C1 segment of cervical spinal cord (tissue), 14 donors: ENCODE results near the gene RPS6KB1.
"Not testable (repeated sequence)": the region's sequence is repeated elsewhere in the genome, so short reads cannot be mapped to it uniquely, and the experiment has no call there.

Experiments
- DNase-seq, 14 donors: peaks; one replicate each; lab custom pipeline; 2025; lab: John Stamatoyannopoulos, UW

Gene RPS6KB1

GRCh38 chr17:59940697-59941096 is 47.8 kb downstream of the RPS6KB1 start:
- not testable (repeated sequence) for DNase-seq

DNA sequence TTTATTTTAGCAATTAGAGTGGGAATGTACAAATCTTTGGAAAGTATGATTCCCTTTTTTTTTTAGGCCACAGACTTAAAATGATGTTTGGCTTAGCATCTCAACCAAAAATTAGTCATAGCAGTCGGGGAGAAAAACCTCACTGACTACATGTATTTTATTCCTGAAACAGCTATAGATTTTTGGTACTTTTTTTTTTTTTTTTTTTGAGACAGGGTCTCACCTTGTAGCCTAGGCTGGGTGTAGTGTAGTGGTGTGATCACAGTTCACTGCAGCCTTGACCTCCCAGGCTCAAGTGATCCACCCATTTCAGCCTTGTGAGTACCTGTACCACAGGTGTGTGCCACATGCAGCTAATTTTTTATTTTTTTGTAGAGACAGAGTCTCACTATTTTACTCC is 48.2 kb downstream of the RPS6KB1 start:
- DNase-seq, result no peak

DNA sequence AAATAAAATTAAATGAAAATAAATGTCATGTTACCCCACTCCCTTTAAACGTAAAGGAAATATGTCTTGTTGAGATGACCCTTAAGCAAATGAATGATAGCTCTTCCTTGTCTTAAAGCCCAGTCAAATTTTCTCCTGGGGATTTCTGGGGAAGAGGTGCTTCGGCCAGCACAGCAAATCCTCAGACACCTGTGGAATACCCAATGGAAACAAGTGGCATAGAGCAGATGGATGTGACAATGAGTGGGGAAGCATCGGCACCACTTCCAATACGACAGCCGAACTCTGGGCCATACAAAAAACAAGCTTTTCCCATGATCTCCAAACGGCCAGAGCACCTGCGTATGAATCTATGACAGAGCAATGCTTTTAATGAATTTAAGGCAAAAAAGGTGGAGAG is 53.5 kb downstream of the RPS6KB1 start:
- DNase-seq, result not testable (repeated sequence)

GRCh38 chr17:59947310-59947709 is 54.4 kb downstream of the RPS6KB1 start:
- DNase-seq, result not testable (repeated sequence)

GRCh38 chr17:59950049-59950448 is 57.1 kb downstream of the RPS6KB1 start:
- DNase-seq, result no peak

DNA sequence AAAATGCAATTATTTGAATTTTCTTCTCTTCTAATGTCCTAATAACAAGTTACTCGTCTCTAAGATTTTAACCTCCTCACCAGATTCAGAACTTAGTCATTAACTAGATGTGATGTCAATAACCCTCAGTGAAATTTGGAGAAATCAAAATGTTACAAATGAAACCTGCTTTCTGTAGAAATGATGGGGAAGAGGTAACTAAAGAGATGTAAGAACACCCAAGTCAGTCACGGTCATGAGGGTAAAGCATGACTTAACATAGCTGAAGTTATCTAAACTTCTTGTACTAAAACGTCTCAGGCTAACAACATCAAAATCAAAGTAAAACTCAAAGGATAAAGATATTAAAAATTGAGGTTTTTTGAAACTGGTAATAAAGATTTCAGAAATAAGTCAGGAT is 61.9 kb downstream of the RPS6KB1 start:
- DNase-seq, result no peak

DNA sequence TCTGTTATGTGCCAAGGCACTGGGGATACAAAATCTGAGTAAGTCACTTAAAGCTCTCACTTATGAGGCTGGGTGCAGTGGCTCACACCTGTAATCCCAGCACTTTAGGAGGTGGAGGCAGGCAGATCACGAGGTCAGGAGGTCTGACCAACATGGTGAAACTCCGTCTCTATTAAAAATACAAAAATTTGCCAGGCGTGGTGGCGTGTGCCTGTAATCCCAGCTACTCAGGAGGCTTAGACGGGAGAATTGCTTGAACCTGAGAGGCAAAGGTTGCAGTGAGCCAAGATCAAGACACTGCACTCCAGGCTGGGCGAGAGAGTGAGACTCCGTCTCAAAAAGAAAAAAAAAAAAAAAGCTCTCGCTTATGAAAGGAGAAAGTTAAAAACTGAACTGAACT is 66.7 kb downstream of the RPS6KB1 start:
- not testable (repeated sequence) for DNase-seq

- no peak for DNase-seq
Observed at GRCh38 chr17:59962739-59963318, 69.9 kb downstream of the RPS6KB1 start.

DNA sequence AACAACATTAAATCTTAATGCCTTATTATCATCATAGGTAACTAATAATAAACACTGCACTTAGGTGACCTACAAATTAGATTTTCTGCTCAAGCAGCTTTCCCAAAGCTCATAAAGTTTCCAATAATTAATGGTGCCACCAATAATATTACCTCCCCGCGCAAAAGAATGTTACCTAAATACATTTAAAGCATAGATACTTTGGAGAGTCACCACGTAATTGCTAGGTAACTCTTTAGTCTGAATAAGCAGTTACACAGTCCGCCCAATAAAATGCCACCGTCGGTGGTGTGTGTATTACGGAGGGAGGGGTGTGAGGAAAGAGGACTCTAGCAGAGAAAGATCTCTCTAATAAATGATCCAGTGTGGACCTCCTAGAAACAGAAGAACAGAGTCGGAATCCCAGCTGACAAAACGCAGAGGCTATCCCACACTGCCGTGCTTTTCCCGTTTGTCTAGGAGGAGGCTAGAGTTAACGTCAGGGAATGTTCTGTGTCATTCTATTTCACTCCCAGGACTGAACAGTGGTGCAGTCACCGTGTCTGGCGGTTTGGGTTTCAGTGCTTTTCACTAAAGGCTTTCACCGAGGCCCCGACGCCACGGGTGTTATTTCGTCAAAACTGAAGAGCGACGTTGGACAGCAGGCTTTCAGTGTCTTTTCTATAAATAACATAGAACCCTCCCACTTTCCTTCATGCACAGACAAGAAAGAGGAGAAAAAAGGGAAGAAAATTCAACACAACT is 71.0 kb downstream of the RPS6KB1 start:
- peak in 12 of 14 donors; percentile 30 to 73 (median 64) for DNase-seq

- DNase-seq, result peak in 13 of 14 donors; percentile 43 to 88 (median 76)
Observed at GRCh38 chr17:59964482-59965328, 71.8 kb downstream of the RPS6KB1 start, which contains the start of gene RNFT1. Gene RNFT1, minus strand, starts transcription at chr17:59964740. Its CDS starts 77 bp downstream, at chr17:59964663.

DNA sequence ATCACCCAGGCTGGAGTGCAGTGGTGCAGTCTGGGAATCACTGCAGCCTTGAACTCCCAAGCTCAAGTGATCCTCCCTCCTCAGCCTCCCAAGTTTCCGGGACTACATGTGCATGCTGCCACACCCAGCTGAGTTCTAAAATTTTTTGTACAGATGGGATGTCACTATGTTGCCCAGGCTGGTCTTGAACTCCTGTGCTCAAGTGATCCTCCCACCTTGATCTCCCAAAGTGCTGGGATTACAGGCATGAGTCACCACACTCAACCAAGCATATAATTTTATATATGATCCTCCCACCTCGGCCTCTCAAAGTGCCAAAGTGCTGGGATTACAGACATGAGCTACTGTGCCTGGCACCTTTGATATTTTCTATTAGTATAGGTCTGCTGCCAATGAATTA is 78.8 kb downstream of the RPS6KB1 start:
- not testable (repeated sequence) for DNase-seq

DNA sequence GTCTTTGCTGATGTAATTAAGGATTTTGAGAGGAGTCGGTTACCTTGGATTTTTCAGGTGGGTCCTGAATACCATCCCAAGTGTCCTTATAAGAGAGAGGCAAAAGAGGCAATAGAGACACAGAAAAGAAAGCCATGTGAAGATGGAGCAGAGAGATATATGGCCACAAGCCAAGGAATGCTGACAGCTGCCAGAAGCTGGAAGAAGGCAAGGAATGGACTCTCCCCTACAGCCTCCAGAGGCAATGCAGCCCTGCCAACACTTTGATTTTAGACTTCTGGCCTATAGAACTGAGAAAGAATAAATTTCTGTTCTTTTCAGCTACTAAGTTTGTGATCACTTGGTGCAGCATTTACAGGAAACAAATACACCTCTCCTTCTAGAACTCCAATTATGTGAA is 79.9 kb downstream of the RPS6KB1 start:
- no peak for DNase-seq

DNA sequence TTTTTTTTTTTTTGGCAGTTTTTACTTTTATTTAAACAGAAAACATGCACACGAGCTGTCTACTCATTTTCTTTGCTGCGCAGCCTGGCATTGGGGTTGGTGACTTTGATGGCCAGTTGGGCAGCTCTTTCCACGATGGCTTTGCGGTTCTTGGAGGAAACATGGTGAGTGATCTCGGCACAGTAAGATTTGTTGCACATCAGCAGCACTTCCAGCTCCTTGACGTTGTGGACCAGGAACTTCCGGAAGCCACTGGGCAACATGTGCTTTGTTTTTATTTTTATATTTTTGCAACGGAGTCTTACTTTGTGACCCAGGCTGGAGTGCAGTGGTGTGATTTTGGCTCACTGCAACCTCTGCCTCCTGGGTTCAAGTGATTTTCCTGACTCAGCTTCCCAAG is 80.6 kb downstream of the RPS6KB1 start:
- not testable (repeated sequence) for DNase-seq

DNA sequence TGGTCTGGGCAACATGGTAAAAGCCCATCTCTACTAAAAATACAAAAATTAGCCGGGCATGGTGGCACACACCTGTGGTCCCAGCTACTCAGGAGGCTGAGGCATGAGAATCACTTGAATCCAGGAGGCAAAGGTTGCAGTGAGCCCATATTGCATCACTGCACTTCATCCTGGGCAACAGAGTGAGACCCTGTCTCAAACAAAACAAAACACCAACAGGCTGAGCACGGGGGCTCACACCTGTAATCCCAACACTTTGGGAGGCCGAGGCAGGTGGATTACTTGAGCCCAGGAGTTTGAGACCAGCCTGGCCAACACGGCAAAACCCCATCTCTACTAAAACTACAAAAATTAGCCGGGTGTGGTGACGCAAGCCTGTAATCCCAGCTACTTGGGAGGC is 82.2 kb downstream of the RPS6KB1 start:
- DNase-seq, result not testable (repeated sequence)

- DNase-seq, result not testable (repeated sequence)
Observed at GRCh38 chr17:59996608-59997007, 103.7 kb downstream of the RPS6KB1 start.
